ENCODE measurements around the gene SLC22A25.
"Not testable (repeated sequence)": the region's sequence is repeated elsewhere in the genome, so short reads cannot be mapped to it uniquely, and the experiment has no call there.

Gene SLC22A25

GRCh38 chr11:63235471-63236461, 7.6 kb downstream of the SLC22A25 start:
- not testable (repeated sequence) for DNase-seq (ENCODE audit: low read depth, low spot score)

GRCh38 chr11:63229815-63230214, 13.6 kb downstream of the SLC22A25 start:
- DNase-seq (ENCODE audit: low read depth, low spot score) = no peak

- DNase-seq (ENCODE audit: low read depth, low spot score) = no peak
These were observed 15.8 kb downstream of the SLC22A25 start for GRCh38 chr11:63227521-63228107.

- no peak for DNase-seq (ENCODE audit: low read depth, low spot score)
These were observed 16.8 kb downstream of the SLC22A25 start for GRCh38 chr11:63226488-63227114.

- no peak for DNase-seq (ENCODE audit: low read depth, low spot score)
These were observed 29.3 kb downstream of the SLC22A25 start for GRCh38 chr11:63214093-63214492.

GRCh38 chr11:63212742-63213141, 30.7 kb downstream of the SLC22A25 start:
- DNase-seq (ENCODE audit: low read depth, low spot score) = no peak

- no peak for DNase-seq (ENCODE audit: low read depth, low spot score)
These were observed 33.3 kb downstream of the SLC22A25 start for GRCh38 chr11:63210111-63210510.
